Hepatocyte (in vitro differentiated cells): ENCODE data around the gene PYM1.

Experiments
- EZH2 ChIP-seq: fragments of 200-600 bp; sonication (generic); IDR thresholded peaks from 2 replicates; pipeline ENCODE4 v1.6.1; 2016; ENCODE audit warnings: antibody characterized with exemption, mild to moderate bottlenecking, borderline replicate concordance
- EZH2phosphoT487 ChIP-seq: fragments of 200-600 bp; sonication (generic); IDR thresholded peaks from one replicate; pipeline ENCODE4 v1.6.1; 2018; ENCODE audit warnings: antibody characterized with exemption, mild to moderate bottlenecking, low read depth, moderate library complexity; ENCODE audit not compliant: unreplicated experiment, severe bottlenecking
- TF ChIP-seq, protein P1 (sequence below): fragments of 200-600 bp; sonication (generic); IDR thresholded peaks from 2 replicates; pipeline ENCODE4 v1.5.1; 2016; ENCODE audit warnings: antibody characterized with exemption, mild to moderate bottlenecking; ENCODE audit not compliant: poor library complexity

DNA sequence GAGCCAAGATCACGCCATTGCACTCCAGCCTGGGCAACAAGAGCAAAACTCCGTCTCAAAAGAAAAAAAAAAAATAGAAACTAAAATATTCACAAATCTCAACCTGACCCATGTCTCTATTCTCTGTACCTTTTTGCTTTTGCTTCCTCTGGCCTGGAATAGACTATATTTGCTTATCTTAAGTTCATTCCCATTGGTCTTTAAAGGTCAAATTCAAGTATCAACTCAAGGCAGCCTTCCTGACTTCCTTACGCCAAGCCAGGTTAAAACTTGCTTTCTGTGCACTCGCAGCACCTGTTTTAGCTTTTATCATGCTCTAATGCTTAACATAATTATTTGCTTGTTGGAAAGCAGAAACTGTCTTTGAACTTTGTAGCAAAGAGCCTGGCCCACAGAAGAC lies 14.8 kb downstream of the PYM1 start:
- TF ChIP-seq, protein P1, sequence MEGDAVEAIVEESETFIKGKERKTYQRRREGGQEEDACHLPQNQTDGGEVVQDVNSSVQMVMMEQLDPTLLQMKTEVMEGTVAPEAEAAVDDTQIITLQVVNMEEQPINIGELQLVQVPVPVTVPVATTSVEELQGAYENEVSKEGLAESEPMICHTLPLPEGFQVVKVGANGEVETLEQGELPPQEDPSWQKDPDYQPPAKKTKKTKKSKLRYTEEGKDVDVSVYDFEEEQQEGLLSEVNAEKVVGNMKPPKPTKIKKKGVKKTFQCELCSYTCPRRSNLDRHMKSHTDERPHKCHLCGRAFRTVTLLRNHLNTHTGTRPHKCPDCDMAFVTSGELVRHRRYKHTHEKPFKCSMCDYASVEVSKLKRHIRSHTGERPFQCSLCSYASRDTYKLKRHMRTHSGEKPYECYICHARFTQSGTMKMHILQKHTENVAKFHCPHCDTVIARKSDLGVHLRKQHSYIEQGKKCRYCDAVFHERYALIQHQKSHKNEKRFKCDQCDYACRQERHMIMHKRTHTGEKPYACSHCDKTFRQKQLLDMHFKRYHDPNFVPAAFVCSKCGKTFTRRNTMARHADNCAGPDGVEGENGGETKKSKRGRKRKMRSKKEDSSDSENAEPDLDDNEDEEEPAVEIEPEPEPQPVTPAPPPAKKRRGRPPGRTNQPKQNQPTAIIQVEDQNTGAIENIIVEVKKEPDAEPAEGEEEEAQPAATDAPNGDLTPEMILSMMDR: no peak
- no peak for TF ChIP-seq EZH2
- TF ChIP-seq EZH2phosphoT487: no peak
